Measurements from ENCODE around the gene ATXN10.
"Not testable (repeated sequence)": the region's sequence is repeated elsewhere in the genome, so short reads cannot be mapped to it uniquely, and the experiment has no call there.

The ATXN10 gene

DNA sequence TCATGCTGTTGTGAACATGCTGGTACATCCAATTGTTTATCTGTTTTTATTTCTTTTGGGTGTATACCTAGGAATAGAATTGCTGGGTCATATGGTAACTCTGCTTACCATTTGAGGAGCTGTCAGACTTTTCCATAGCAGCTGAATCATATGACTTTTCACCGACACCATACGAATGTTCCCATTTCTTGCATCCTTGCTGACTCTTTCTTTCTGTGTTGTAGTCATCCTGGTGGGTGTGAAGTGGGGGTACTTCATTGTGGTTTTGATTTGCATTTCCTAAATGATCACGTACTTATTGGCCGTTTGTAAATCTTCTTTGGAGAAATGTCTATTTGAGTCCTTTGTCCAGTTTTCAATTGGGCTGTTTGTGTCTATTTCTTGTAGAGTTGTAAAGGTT lies 26.5 kb downstream of the ATXN10 start:
- no peak for DNase-seq (ENCODE audit: insufficient read length, low spot score)
- no peak for TF ChIP-seq POLR2A (IDR thresholded peaks at IDR 0.05; ENCODE audit: low read depth, low read length)
- no peak for FAIRE-seq

GRCh38 chr22:45702981-45703380 lies 31.3 kb downstream of the ATXN10 start:
- FAIRE-seq (no peak), DNase-seq (ENCODE audit: insufficient read length, low spot score) (no peak)
- TF ChIP-seq POLR2A (IDR thresholded peaks at IDR 0.05; ENCODE audit: low read depth, low read length) = no peak

GRCh38 chr22:45703758-45704157 lies 32.1 kb downstream of the ATXN10 start:
- FAIRE-seq (no peak), DNase-seq (ENCODE audit: insufficient read length, low spot score) (no peak)
- TF ChIP-seq POLR2A (IDR thresholded peaks at IDR 0.05; ENCODE audit: low read depth, low read length) = no peak

GRCh38 chr22:45704648-45705047 lies 33.0 kb downstream of the ATXN10 start:
- no peak for TF ChIP-seq POLR2A (IDR thresholded peaks at IDR 0.05; ENCODE audit: low read depth, low read length)
- no peak for FAIRE-seq
- DNase-seq (ENCODE audit: insufficient read length, low spot score) = no peak

GRCh38 chr22:45707605-45708004 lies 36.0 kb downstream of the ATXN10 start:
- TF ChIP-seq POLR2A (IDR thresholded peaks at IDR 0.05; ENCODE audit: low read depth, low read length) = no peak
- DNase-seq (ENCODE audit: insufficient read length, low spot score) = no peak
- no peak for FAIRE-seq

DNA sequence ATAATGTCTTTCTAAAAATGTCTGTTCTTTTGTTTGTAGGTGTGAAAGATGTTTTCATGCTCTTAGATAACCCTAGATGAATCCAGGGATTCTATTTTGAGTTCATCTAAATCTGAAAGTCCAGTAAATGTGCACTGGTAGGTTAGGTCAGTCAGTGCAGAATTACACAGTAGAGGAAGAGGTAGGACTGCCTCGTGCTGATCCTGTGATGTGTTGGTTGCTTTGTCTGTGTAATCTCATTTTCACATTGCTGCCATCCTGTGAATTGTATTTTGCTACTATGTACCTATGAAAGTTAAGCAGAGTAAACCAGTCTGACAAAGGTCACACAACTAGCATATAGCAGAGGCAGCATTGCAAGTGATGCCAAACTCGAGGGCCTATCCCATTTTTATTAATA lies 36.5 kb downstream of the ATXN10 start:
- no peak for TF ChIP-seq POLR2A (IDR thresholded peaks at IDR 0.05; ENCODE audit: low read depth, low read length)
- DNase-seq (ENCODE audit: insufficient read length, low spot score) (no peak), FAIRE-seq (no peak)

DNA sequence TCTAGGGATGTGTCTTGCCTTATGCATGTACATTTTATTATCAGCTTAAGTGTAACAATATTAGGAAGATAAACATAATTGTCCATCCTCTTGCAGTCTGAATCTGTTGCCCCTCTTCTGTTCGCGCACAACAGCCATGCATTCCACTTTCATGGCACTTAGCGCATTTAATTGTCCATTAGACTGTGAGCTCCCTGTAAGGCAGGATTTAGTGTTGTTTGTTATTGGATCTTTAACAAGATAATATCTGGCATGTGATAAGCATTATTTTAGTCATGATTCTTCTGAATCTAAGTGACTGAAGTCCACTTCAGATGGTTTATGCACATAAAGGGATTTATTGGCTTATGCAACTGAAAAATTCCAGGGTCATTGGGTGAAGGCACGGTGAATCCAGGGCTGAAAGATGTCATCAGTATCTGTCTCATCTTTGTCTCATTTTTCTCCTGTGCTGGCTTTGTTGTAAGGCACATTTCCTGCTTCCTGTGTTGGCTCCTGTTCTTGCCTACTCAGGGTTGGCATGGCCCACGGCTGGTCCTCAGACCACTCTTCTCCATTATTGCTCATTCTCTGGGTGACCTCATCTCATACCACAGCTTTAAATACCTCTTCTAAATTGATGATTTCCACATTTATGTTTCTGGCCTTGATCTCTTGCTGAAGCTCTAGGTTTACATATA lies 37.6 kb downstream of the ATXN10 start:
- peak; percentile 94 for FAIRE-seq
- peak; percentile 12 for DNase-seq (ENCODE audit: insufficient read length, low spot score)
- no peak for TF ChIP-seq POLR2A (IDR thresholded peaks at IDR 0.05; ENCODE audit: low read depth, low read length)

DNA sequence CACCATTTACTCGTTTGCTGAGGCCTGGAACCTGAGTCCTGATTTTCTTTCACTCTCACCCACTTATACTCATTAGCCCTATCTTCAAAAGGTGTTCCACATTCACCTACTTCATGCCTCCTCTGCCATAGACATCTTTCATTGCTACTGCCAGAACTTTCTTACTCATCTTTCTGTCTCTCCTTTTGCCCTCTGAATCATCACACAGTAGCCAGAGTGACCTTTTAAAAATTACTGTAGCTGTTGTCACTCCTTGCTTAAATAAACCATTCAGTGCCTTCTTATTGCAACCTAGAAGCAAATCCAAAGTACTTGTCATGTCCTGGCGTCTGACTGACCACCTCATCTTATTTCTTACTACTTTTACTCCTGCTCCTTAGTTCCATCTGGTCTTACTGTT lies 38.2 kb downstream of the ATXN10 start:
- peak; percentile 80 for FAIRE-seq
- no peak for DNase-seq (ENCODE audit: insufficient read length, low spot score)
- no peak for TF ChIP-seq POLR2A (IDR thresholded peaks at IDR 0.05; ENCODE audit: low read depth, low read length)

GRCh38 chr22:45710469-45710868 lies 38.8 kb downstream of the ATXN10 start:
- DNase-seq (ENCODE audit: insufficient read length, low spot score) (no peak), FAIRE-seq (no peak)

DNA sequence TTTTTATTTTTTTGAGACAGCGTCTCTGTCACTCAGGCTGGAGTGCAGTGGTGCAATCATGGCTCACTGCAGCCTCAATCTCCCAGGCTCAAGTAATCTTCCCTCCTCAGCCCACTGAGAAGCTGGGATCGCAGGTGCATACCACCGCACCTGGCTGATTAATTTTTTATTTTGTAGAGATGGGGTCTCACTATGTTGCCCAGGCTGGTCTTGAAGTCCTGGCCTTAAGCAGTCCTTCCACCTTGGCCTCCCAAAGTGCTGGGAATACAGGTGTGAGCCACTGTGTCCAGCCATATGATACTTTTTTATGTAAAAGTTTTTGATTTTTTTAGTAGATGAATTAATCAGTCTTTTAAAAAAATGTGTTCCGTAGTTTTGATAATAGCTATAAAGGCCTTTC lies 42.8 kb downstream of the ATXN10 start:
- not testable (repeated sequence) for DNase-seq (ENCODE audit: insufficient read length, low spot score); FAIRE-seq

More at GRCh38 chr22:45710469-45710868, 38.8 kb downstream of the ATXN10 start:
- TF ChIP-seq POLR2A (IDR thresholded peaks at IDR 0.05; ENCODE audit: low read depth, low read length) = no peak

DNA sequence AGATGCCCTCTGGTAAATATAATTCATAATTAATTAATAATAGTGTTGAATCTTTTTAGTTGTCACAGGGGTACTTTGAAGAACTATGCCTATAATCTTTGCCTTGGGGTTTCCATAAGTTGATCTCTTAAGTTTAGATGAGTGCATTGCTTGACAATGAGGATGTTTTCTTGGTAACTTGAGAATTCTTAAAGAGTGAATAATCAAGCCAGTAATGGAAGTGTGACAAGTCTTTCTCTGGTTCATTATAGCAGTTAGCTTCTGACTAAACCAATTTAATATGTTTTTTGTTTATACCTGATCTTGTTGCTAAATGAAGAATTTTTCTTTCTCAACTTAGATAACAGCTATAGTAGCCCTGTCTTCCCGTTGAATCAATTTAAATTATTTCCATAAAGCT lies 46.2 kb downstream of the ATXN10 start:
- FAIRE-seq (peak; percentile 57), DNase-seq (ENCODE audit: insufficient read length, low spot score) (no peak)
- TF ChIP-seq POLR2A (IDR thresholded peaks at IDR 0.05; ENCODE audit: low read depth, low read length) = no peak

DNA sequence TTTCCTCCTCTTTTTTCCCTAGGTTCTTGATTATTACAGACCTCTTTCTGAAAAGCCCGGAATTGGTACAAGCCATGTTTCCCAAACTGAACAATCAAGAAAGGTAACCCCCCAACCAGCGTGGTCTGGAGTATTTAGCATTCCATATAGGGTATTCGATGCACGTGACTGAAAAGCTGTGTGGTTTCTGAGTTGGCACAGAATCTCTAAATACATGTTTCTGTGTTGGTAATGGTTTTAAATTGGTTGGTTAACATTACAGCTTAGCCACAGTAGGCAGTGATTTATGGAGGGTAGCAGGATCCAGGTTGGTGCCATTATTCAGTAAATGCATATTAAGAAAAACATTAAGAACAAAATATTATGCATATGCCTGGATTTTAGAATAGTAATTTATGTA lies 46.8 kb downstream of the ATXN10 start:
- DNase-seq (ENCODE audit: insufficient read length, low spot score) (no peak), FAIRE-seq (no peak)
- TF ChIP-seq POLR2A (IDR thresholded peaks at IDR 0.05; ENCODE audit: low read depth, low read length) = no peak

DNA sequence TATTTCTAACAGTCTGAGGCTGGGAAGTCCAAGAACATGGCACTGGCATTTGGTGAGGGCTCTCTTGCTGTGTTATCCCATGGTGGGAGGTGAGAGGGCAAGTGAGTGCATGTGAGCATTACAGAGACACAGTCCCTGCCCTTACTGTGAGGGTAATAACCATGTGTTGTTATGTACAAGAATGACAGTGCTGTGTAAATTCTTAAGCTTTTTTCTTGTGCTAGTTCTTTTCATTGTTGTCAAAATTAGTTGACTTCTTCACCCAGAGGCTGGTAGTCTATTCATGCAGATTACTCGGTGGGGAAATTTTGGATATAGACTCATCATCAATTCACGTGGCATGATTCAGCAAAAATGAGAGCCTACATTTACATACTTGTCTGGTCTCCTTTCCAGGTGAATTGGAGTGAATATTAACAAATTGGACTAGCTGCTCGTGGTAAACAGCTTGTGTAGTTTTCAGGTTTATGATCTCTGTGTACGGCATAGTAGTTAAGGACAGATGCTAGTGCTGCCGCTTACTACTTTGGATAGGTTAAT lies 49.3 kb downstream of the ATXN10 start:
- DNase-seq (ENCODE audit: insufficient read length, low spot score) = no peak
- TF ChIP-seq POLR2A (IDR thresholded peaks at IDR 0.05; ENCODE audit: low read depth, low read length) = no peak
- no peak for FAIRE-seq

GRCh38 chr22:45722006-45722405 lies 50.4 kb downstream of the ATXN10 start:
- TF ChIP-seq POLR2A (IDR thresholded peaks at IDR 0.05; ENCODE audit: low read depth, low read length) = no peak
- no peak for FAIRE-seq
- DNase-seq (ENCODE audit: insufficient read length, low spot score) = no peak

- no peak for DNase-seq (ENCODE audit: insufficient read length, low spot score)
- TF ChIP-seq POLR2A (IDR thresholded peaks at IDR 0.05; ENCODE audit: low read depth, low read length) = no peak
- FAIRE-seq = no peak
These were observed 54.4 kb downstream of the ATXN10 start for GRCh38 chr22:45726081-45726480.
